Uterus (tissue), 4 donors: ENCODE data around the gene CAMTA1. TPM values are rescaled to one million over a fixed set of nuclear protein-coding genes. Genes with fewer than 3 reads are reported as not detected.
"Not testable (repeated sequence)": the region's sequence is repeated elsewhere in the genome, so short reads cannot be mapped to it uniquely, and the experiment has no call there.

Experiments
- DNase-seq, 2 donors: peaks; one replicate each; pipeline ENCODE4 v3.0.0-alpha.2; 2019 to 2020
- H3K27ac ChIP-seq, 2 donors: fragments of 200-600 bp; sonication (generic); 1 replicate in 1 of 2; 2 replicates in 1 of 2; pipeline ENCODE4 v1.5.1; 2016 to 2018
- H3K27me3 ChIP-seq, 2 donors: fragments of 200-600 bp; sonication (generic); one replicate each; pipeline ENCODE4 v1.5.1; 2018 to 2019; ENCODE audit warnings: control low read depth in 1 of 2
- H3K36me3 ChIP-seq, 2 donors: fragments of 200-600 bp; sonication (generic); one replicate each; pipeline ENCODE4 v1.5.1; 2019; ENCODE audit warnings: control low read depth in 1 of 2
- H3K4me1 ChIP-seq, 2 donors: fragments of 200-600 bp; sonication (generic); one replicate each; pipeline ENCODE4 v1.5.1; 2018 to 2019; ENCODE audit warnings: control low read depth in 1 of 2
- H3K4me3 ChIP-seq, 2 donors: fragments of 200-600 bp; sonication (generic); 1 replicate in 1 of 2; 2 replicates in 1 of 2; pipeline ENCODE4 v1.5.1; 2018 to 2019; ENCODE audit warnings: mild to moderate bottlenecking in 1 of 2
- H3K9me3 ChIP-seq, 2 donors: fragments of 200-600 bp; sonication (generic); one replicate each; pipeline ENCODE4 v1.5.1; 2019; ENCODE audit warnings: control low read depth in 1 of 2
- CTCF ChIP-seq, 4 experiments: fragments of 200-600 bp in 2 of 4; fragments of 450-650 bp in 2 of 4; sonication (generic) in 2 of 4; IDR thresholded peaks; one replicate each; pipeline ENCODE4 v1.5.1; 2016 to 2019; ENCODE audit warnings: antibody characterized with exemption in 4 of 4, mild to moderate bottlenecking in 2 of 4, moderate library complexity in 1 of 4
- POLR2A ChIP-seq, 2 donors: fragments of 450-650 bp; IDR thresholded peaks; one replicate each; pipeline ENCODE4 v1.6.1; 2016; ENCODE audit warnings: antibody characterized with exemption in 2 of 2, mild to moderate bottlenecking in 1 of 2, moderate library complexity in 1 of 2
- intact Hi-C: fragments of 100-400 bp; cut with DNase I; formaldehyde crosslinking; loops from one replicate; pipeline ENCODE4 v1.15.1; 2023; ENCODE audit warnings: low total_unique reads
- total RNA-seq, 4 donors: library from RNA; depleted of rRNA in 3 of 4; stranded (reverse); fragments of >200 nt in 3 of 4; gene quantifications; one replicate each; pipeline versions ENCODE4 v1.1.0 to v1.2.4, GENCODE V29; 2014 to 2023
- donor health status: DM: yes; HTN: yes; CAD: no.

CAMTA1 gene
- total RNA-seq, 4 donors from 2014 or later, result 29.7 to 427 (median 64.8) TPM

- Histone ChIP-seq H3K27ac (no peak overlapping the region), H3K4me3 (no peak overlapping the region), H3K9me3 (no peaks in the 10 kb centered on the region), H3K4me1 (no peaks in the 10 kb centered on the region), H3K36me3 (no peaks in the 10 kb centered on the region), H3K27me3 (no peaks in the 10 kb centered on the region)
- no peak for DNase-seq
- no peak for TF ChIP-seq POLR2A (IDR thresholded peaks at IDR 0.05)
- no peak for TF ChIP-seq CTCF (IDR thresholded peaks at IDR 0.05)
- intact Hi-C loops, result no loop called here
These were observed 903.4 kb downstream of the CAMTA1 start for GRCh38 chr1:7688659-7689058.

- intact Hi-C loops, DNase-seq: not testable (repeated sequence)
These were observed 904.1 kb downstream of the CAMTA1 start for GRCh38 chr1:7689307-7689706.

GRCh38 chr1:7690076-7690475 lies 904.8 kb downstream of the CAMTA1 start:
- no peaks in the 10 kb centered on the region for H3K27me3 ChIP-seq
- H3K36me3 ChIP-seq, result no peaks in the 10 kb centered on the region
- H3K9me3 ChIP-seq, result no peaks in the 10 kb centered on the region
- H3K4me1 ChIP-seq, result no peaks in the 10 kb centered on the region
- DNase-seq, result no peak
- intact Hi-C loops, result no loop called here
- H3K4me3 ChIP-seq, result no peak overlapping the region
- no peak for TF ChIP-seq CTCF (IDR thresholded peaks at IDR 0.05)
- no peak for TF ChIP-seq POLR2A (IDR thresholded peaks at IDR 0.05)
- H3K27ac ChIP-seq, result no peak overlapping the region

More at GRCh38 chr1:7689307-7689706, 904.1 kb downstream of the CAMTA1 start:
- not testable (repeated sequence) for H3K36me3 ChIP-seq, H3K9me3 ChIP-seq, H3K27me3 ChIP-seq, H3K27ac ChIP-seq, H3K4me1 ChIP-seq, H3K4me3 ChIP-seq

GRCh38 chr1:7690496-7691182 lies 905.4 kb downstream of the CAMTA1 start:
- Histone ChIP-seq H3K4me1 (no peaks in the 10 kb centered on the region), H3K4me3 (no peak overlapping the region), H3K9me3 (no peaks in the 10 kb centered on the region), H3K36me3 (no peaks in the 10 kb centered on the region), H3K27ac (no peak overlapping the region), H3K27me3 (no peaks in the 10 kb centered on the region)
- no peak for TF ChIP-seq POLR2A (IDR thresholded peaks at IDR 0.05)
- TF ChIP-seq CTCF (IDR thresholded peaks at IDR 0.05), result no peak
- DNase-seq, result no peak
- intact Hi-C loops, result no loop called here

- no peaks in the 10 kb centered on the region for H3K27me3 ChIP-seq
- no peak overlapping the region for H3K27ac ChIP-seq
- H3K9me3 ChIP-seq, result no peaks in the 10 kb centered on the region
- intact Hi-C loops, result no loop called here
- H3K36me3 ChIP-seq, result no peaks in the 10 kb centered on the region
- no peak overlapping the region for H3K4me3 ChIP-seq
- TF ChIP-seq CTCF (IDR thresholded peaks at IDR 0.05) (no peak), POLR2A (IDR thresholded peaks at IDR 0.05) (no peak)
- no peak for DNase-seq
- H3K4me1 ChIP-seq, result no peaks in the 10 kb centered on the region
These were observed 906.3 kb downstream of the CAMTA1 start for GRCh38 chr1:7691576-7691975.

GRCh38 chr1:7692005-7692404 lies 906.8 kb downstream of the CAMTA1 start:
- Histone ChIP-seq H3K27ac (no peak overlapping the region), H3K4me3 (no peak overlapping the region), H3K27me3 (no peaks in the 10 kb centered on the region), H3K9me3 (no peaks in the 10 kb centered on the region), H3K4me1 (no peaks in the 10 kb centered on the region), H3K36me3 (no peaks in the 10 kb centered on the region)
- no peak for TF ChIP-seq POLR2A (IDR thresholded peaks at IDR 0.05)
- no peak for TF ChIP-seq CTCF (IDR thresholded peaks at IDR 0.05)
- intact Hi-C loops, result no loop called here
- DNase-seq, result no peak

GRCh38 chr1:7693037-7693436 lies 907.8 kb downstream of the CAMTA1 start:
- H3K36me3 ChIP-seq, H3K4me3 ChIP-seq, H3K27ac ChIP-seq, H3K27me3 ChIP-seq, H3K4me1 ChIP-seq, DNase-seq, intact Hi-C loops, H3K9me3 ChIP-seq: not testable (repeated sequence)
